Calu3 (cell line): ENCODE data around the gene PARM1. TPM values are rescaled to one million over a fixed set of nuclear protein-coding genes. Genes with fewer than 3 reads are reported as not detected.

Experiments used
- BruUV-seq: library from RNA; stranded (reverse); fragments of 400-500 nt; replicated peaks from 2 replicates; lab custom pipeline; 2021; lab: Mats Ljungman, UMichigan
- CTCF ChIA-PET: fragments of 300-600 bp; sonication (Branson Sonifier 250); formaldehyde crosslinking; loops from one replicate; lab custom pipeline; 2022; ENCODE audit warnings: antibody characterized with exemption; lab: Charles Lee
- DNase-seq: peaks from one replicate; pipeline ENCODE4 v3.0.0; 2022
- H3K27ac Mint-ChIP-seq: one replicate; pipeline ENCODE4 v1.8.0; 2022; ENCODE audit warnings: mixed read lengths; ENCODE audit not compliant: unreplicated experiment
- H3K27me3 Mint-ChIP-seq: one replicate; pipeline ENCODE4 v1.8.0; 2022; ENCODE audit warnings: mixed read lengths; ENCODE audit not compliant: unreplicated experiment
- H3K36me3 Mint-ChIP-seq: one replicate; pipeline ENCODE4 v1.8.0; 2022; ENCODE audit warnings: mild to moderate bottlenecking, moderate library complexity, mixed read lengths; ENCODE audit not compliant: insufficient read depth, unreplicated experiment
- H3K4me1 Mint-ChIP-seq: one replicate; pipeline ENCODE4 v1.8.0; 2022; ENCODE audit warnings: mild to moderate bottlenecking, low read depth, mixed read lengths; ENCODE audit not compliant: unreplicated experiment
- H3K4me3 Mint-ChIP-seq: one replicate; pipeline ENCODE4 v1.8.0; 2022; ENCODE audit warnings: mild to moderate bottlenecking, low read depth, moderate library complexity, mixed read lengths; ENCODE audit not compliant: unreplicated experiment
- H3K9me3 Mint-ChIP-seq: one replicate; pipeline ENCODE4 v1.8.0; 2022; ENCODE audit warnings: low read depth, mixed read lengths; ENCODE audit not compliant: unreplicated experiment
- intact Hi-C: fragments of 100-400 bp; cut with micrococcal nuclease; formaldehyde crosslinking; loops from one replicate; pipeline ENCODE4 v1.10.0; 2022; ENCODE audit not compliant: unreplicated experiment
- total RNA-seq: library from RNA; stranded (reverse); gene quantifications from 2 replicates; pipeline ENCODE4 v1.2.3, GENCODE V29; 2022
- TF ChIP-seq, protein P1 (sequence below): fragments of 200-600 bp; IDR thresholded peaks from one replicate; pipeline ENCODE4 v1.8.0; 2022; ENCODE audit warnings: antibody characterized with exemption; ENCODE audit not compliant: unreplicated experiment

The PARM1 gene
- total RNA-seq, 1 experiment from 2014 or later, result 4.4 TPM

- BruUV-seq, result no TSS peak
- CTCF ChIA-PET, result no interaction called here
- Mint-ChIP-seq H3K36me3 (no peaks in the 10 kb centered on the region), H3K9me3 (no peaks in the 10 kb centered on the region), H3K4me1 (no peaks in the 10 kb centered on the region), H3K27ac (no peak overlapping the region), H3K27me3 (peaks cover 1% of the 10 kb centered on the region), H3K4me3 (no peak overlapping the region)
- TF ChIP-seq, protein P1, sequence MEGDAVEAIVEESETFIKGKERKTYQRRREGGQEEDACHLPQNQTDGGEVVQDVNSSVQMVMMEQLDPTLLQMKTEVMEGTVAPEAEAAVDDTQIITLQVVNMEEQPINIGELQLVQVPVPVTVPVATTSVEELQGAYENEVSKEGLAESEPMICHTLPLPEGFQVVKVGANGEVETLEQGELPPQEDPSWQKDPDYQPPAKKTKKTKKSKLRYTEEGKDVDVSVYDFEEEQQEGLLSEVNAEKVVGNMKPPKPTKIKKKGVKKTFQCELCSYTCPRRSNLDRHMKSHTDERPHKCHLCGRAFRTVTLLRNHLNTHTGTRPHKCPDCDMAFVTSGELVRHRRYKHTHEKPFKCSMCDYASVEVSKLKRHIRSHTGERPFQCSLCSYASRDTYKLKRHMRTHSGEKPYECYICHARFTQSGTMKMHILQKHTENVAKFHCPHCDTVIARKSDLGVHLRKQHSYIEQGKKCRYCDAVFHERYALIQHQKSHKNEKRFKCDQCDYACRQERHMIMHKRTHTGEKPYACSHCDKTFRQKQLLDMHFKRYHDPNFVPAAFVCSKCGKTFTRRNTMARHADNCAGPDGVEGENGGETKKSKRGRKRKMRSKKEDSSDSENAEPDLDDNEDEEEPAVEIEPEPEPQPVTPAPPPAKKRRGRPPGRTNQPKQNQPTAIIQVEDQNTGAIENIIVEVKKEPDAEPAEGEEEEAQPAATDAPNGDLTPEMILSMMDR, result no peak
- DNase-seq, result no peak
- intact Hi-C loops, result no loop called here
Measured at GRCh38 chr4:74920704-74921103, 12.2 kb upstream of the PARM1 start.

DNA sequence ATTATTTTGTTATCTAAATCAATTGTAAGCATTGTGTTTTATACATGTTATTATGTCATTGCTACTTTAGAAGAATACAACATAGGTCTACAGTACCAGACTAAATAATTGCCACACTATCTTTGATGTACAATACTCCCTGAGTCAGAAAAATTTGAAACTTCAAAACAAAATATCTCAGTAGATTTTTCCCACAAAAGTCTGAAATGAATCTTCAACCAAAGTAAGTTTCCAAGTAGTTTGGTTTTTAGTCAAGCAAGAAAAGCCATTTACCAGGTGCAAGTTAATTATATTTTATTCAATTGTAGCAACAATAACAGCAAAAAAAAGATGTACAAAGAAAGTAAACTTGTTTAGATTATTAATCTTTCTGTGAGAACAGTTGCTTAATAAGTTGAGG is 11.4 kb upstream of the PARM1 start:
- intact Hi-C loops, result no loop called here
- Mint-ChIP-seq H3K9me3 (no peaks in the 10 kb centered on the region), H3K27ac (no peak overlapping the region), H3K27me3 (no peaks in the 10 kb centered on the region), H3K36me3 (no peaks in the 10 kb centered on the region), H3K4me3 (no peak overlapping the region), H3K4me1 (no peaks in the 10 kb centered on the region)
- TF ChIP-seq, protein P1, result no peak
- CTCF ChIA-PET, result no interaction called here
- no peak for DNase-seq
- no TSS peak for BruUV-seq

DNA sequence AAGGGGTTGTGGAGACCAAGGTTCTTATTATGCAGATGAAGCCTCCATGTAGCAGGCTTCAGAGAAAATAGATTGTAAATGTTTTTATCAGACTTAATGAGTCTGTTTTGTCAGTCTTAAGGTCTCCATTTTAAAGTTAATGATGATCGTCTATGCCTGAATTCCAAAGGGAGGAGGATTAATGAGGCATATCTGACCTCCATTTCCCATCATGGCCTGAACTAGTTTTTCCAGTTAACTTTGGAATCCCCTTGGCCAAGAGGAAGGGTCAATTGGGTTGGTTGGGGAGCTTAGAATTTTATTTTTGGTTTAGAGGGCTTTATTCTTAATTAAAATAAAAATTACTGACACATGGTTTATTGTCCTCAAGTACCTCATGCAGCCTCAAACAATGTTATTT is 6.9 kb upstream of the PARM1 start:
- Mint-ChIP-seq H3K27me3 (no peaks in the 10 kb centered on the region), H3K4me3 (no peak overlapping the region), H3K9me3 (no peaks in the 10 kb centered on the region), H3K36me3 (no peaks in the 10 kb centered on the region), H3K27ac (no peak overlapping the region), H3K4me1 (no peaks in the 10 kb centered on the region)
- intact Hi-C loops, result no loop called here
- BruUV-seq, result no TSS peak
- CTCF ChIA-PET, result no interaction called here
- no peak for DNase-seq
- TF ChIP-seq, protein P1, result no peak

GRCh38 chr4:74930162-74930561 is 2.8 kb upstream of the PARM1 start:
- Mint-ChIP-seq H3K4me1 (no peaks in the 10 kb centered on the region), H3K27ac (no peak overlapping the region), H3K9me3 (no peaks in the 10 kb centered on the region), H3K27me3 (peaks cover 14% of the 10 kb centered on the region), H3K4me3 (no peak overlapping the region), H3K36me3 (peaks cover 18% of the 10 kb centered on the region)
- intact Hi-C loops, result loop anchor here (5.0 kb wide), 1 partner anchor 187 kb away; no protein-coding TSS in a partner anchor
- CTCF ChIA-PET, result no interaction called here
- no TSS peak for BruUV-seq
- TF ChIP-seq, protein P1, result no peak
- no peak for DNase-seq
